HCT116 (cell line): ENCODE results near the gene CHRNG. TPM values are rescaled to one million over a fixed set of nuclear protein-coding genes. Genes with fewer than 3 reads are reported as not detected.
A peak's percentile ranks its signal among the peaks of the same experiment; 100 is the strongest.

ENCODE experiments used
- ATAC-seq: fragments of 200-7000 bp; cut with Tn5 transposase; 2 replicates; pipeline ENCODE4 v1.9.1; 2020; ENCODE audit warnings: mild to moderate bottlenecking, moderate library complexity
- BruUV-seq: library from RNA; stranded (reverse); fragments of 400-500 nt; replicated peaks from 2 replicates; lab custom pipeline; 2021; lab: Mats Ljungman, UMichigan
- CTCF ChIA-PET: fragments of 300-600 bp; sonication (Branson Sonifier 250); formaldehyde crosslinking; loops from one replicate; lab custom pipeline; 2021; ENCODE audit warnings: antibody characterized with exemption; lab: Charles Lee
- POLR2A ChIA-PET: fragments of 300-600, 350-600 bp; sonication (Branson Sonifier 250); formaldehyde crosslinking; loops from one replicate; lab custom pipeline; 2021; ENCODE audit warnings: antibody characterized with exemption; lab: Charles Lee
- RAD21 ChIA-PET, 2 experiments: fragments of 300-600 bp; sonication (Branson Sonifier 250); formaldehyde crosslinking; loops; one replicate each; lab custom pipeline; 2023; ENCODE audit warnings: low total read pairs in 2 of 2; ENCODE audit not compliant: uncharacterized antibody in 2 of 2, unreplicated experiment in 2 of 2, low non-redundant PET in 1 of 2; lab: Charles Lee
- DNase-seq: peaks from one replicate; pipeline ENCODE4 v3.0.0-alpha.2; 2010; ENCODE audit warnings: low read depth, low spot score
- H2AFZ ChIP-seq: fragments of 200-600 bp; shearing (Covaris generic), sonication (generic); 2 replicates; pipeline ENCODE4 v1.6.1; 2017; ENCODE audit warnings: low read depth, mixed run types, mixed read lengths, antibody characterized with exemption, low read length; ENCODE audit not compliant: poor library complexity, severe bottlenecking
- H3K27ac ChIP-seq: 2 replicates; pipeline ENCODE4 v1.5.1; 2012; ENCODE audit warnings: low read depth, low read length
- H3K27me3 ChIP-seq: fragments of 200-600 bp; sonication (generic); 2 replicates; pipeline ENCODE4 v1.6.1; 2016; ENCODE audit warnings: mixed run types, low read length, mixed read lengths; ENCODE audit not compliant: insufficient read depth
- H3K36me3 ChIP-seq, 2 experiments: fragments of 200-500 bp in 1 of 2; fragments of 200-600 bp in 1 of 2; sonication (Bioruptor generic) in 1 of 2; sonication (generic) in 1 of 2; 2 replicates each; pipeline versions ENCODE4 v1.5.1 to v1.6.1; 2014 to 2016; ENCODE audit warnings: low read length in 2 of 2, inconsistent platforms in 1 of 2, mixed read lengths in 1 of 2, mixed run types in 1 of 2; ENCODE audit not compliant: insufficient read depth in 2 of 2, control insufficient read depth in 1 of 2
- H3K4me1 ChIP-seq, 2 experiments: fragments of 200-600 bp in 1 of 2; sonication (generic) in 1 of 2; 2 replicates each; pipeline versions ENCODE4 v1.5.1 to v1.6.1; 2012 to 2017; ENCODE audit warnings: low read length in 2 of 2, inconsistent platforms in 1 of 2, mild to moderate bottlenecking in 1 of 2, mixed read lengths in 1 of 2, mixed run types in 1 of 2, moderate library complexity in 1 of 2; ENCODE audit not compliant: insufficient read depth in 2 of 2, control insufficient read depth in 1 of 2
- H3K4me2 ChIP-seq: fragments of 200-600 bp; sonication (generic); 2 replicates; pipeline ENCODE4 v1.6.1; 2017; ENCODE audit warnings: mixed run types, low read length, mixed read lengths
- H3K4me3 ChIP-seq, 2 experiments: fragments of 200-600 bp in 1 of 2; sonication (generic) in 1 of 2; replicated peaks in 1 of 2; 2 replicates each; pipeline ENCODE4 v1.5.1; 2011 to 2016; ENCODE audit warnings: low read length in 2 of 2, control low read depth in 1 of 2, low read depth in 1 of 2, mild to moderate bottlenecking in 1 of 2, mixed read lengths in 1 of 2, mixed run types in 1 of 2
- H3K79me2 ChIP-seq: fragments of 200-600 bp; sonication (generic); 2 replicates; pipeline ENCODE4 v1.6.1; 2017; ENCODE audit warnings: mild to moderate bottlenecking, mixed run types, low read length, moderate library complexity, mixed read lengths; ENCODE audit not compliant: insufficient read depth
- H3K9ac ChIP-seq: fragments of 200-600 bp; sonication (generic); 2 replicates; pipeline ENCODE4 v1.6.1; 2016; ENCODE audit warnings: low read length, mixed read lengths
- H3K9me2 ChIP-seq: fragments of 200-600 bp; sonication (generic), shearing (Covaris generic); 2 replicates; pipeline ENCODE4 v1.6.1; 2017; ENCODE audit warnings: mixed run types, mild to moderate bottlenecking, moderate library complexity; ENCODE audit not compliant: insufficient read depth
- H3K9me3 ChIP-seq, 2 experiments: fragments of 200-500 bp in 1 of 2; fragments of 200-600 bp in 1 of 2; sonication (Bioruptor generic) in 1 of 2; sonication (generic) in 1 of 2; 2 replicates each; pipeline ENCODE4 v1.6.1; 2014 to 2017; ENCODE audit warnings: low read length in 2 of 2, mixed read lengths in 2 of 2, inconsistent platforms in 1 of 2, low read depth in 1 of 2, mild to moderate bottlenecking in 1 of 2, mixed run types in 1 of 2, moderate library complexity in 1 of 2; ENCODE audit not compliant: control insufficient read depth in 1 of 2, insufficient read depth in 1 of 2
- H4K20me1 ChIP-seq: fragments of 200-600 bp; sonication (generic), shearing (Covaris generic); 2 replicates; pipeline ENCODE4 v1.6.1; 2017; ENCODE audit warnings: mixed run types, mild to moderate bottlenecking, moderate library complexity; ENCODE audit not compliant: insufficient read depth
- CBX3 ChIP-seq: IDR thresholded peaks from 2 replicates; pipeline ENCODE4 v1.6.1; 2012; ENCODE audit warnings: low read depth
- CEBPB ChIP-seq: IDR thresholded peaks from 2 replicates; pipeline ENCODE4 v1.6.1; 2012; ENCODE audit warnings: low read depth
- ELF1 ChIP-seq: IDR thresholded peaks from 2 replicates; pipeline ENCODE4 v1.6.1; 2012; ENCODE audit warnings: low read depth, borderline replicate concordance
- EZH2 ChIP-seq: fragments of 200-600 bp; sonication (generic); IDR thresholded peaks from 2 replicates; pipeline ENCODE4 v1.6.1; 2017; ENCODE audit warnings: antibody characterized with exemption, mixed run types
- EZH2phosphoT487 ChIP-seq: fragments of 200-600 bp; IDR thresholded peaks from 2 replicates; pipeline ENCODE4 v1.6.1; 2018; ENCODE audit warnings: antibody characterized with exemption, borderline replicate concordance
- FOSL1 ChIP-seq: IDR thresholded peaks from 2 replicates; pipeline ENCODE4 v1.6.1; 2012; ENCODE audit warnings: low read depth
- JUND ChIP-seq: IDR thresholded peaks from 2 replicates; pipeline ENCODE4 v1.6.1; 2012
- POLR2A ChIP-seq: IDR thresholded peaks from 2 replicates; pipeline ENCODE4 v1.7.0; 2011; ENCODE audit warnings: borderline replicate concordance; ENCODE audit not compliant: insufficient read depth, insufficient read length; ENCODE audit errors: extremely low read depth
- POLR2AphosphoS5 ChIP-seq: IDR thresholded peaks from 2 replicates; pipeline ENCODE4 v1.6.1; 2011; ENCODE audit warnings: mild to moderate bottlenecking, low read depth, low read length, moderate library complexity
- RAD21 ChIP-seq: IDR thresholded peaks from 2 replicates; pipeline ENCODE4 v1.6.1; 2012; ENCODE audit warnings: low read depth, mild to moderate bottlenecking
- SIN3A ChIP-seq: IDR thresholded peaks from 2 replicates; pipeline ENCODE4 v1.6.1; 2012; ENCODE audit warnings: low read depth
- SP1 ChIP-seq: IDR thresholded peaks from 2 replicates; pipeline ENCODE4 v1.6.1; 2012; ENCODE audit warnings: low read depth
- TCF7L2 ChIP-seq: IDR thresholded peaks from 2 replicates; pipeline ENCODE4 v1.7.0; 2011; ENCODE audit warnings: borderline replicate concordance, inconsistent platforms; ENCODE audit not compliant: insufficient read depth, insufficient read length; ENCODE audit errors: extremely low read depth
- YY1 ChIP-seq: IDR thresholded peaks from 2 replicates; pipeline ENCODE4 v1.6.1; 2011; ENCODE audit warnings: low read length, low read depth, moderate library complexity, mild to moderate bottlenecking; ENCODE audit not compliant: insufficient replicate concordance; ENCODE audit errors: extremely low read depth
- intact Hi-C: fragments of 100-400 bp; cut with micrococcal nuclease; formaldehyde crosslinking; loops from 2 replicates; pipeline ENCODE4 v1.10.0; 2022
- total RNA-seq: library from RNA; stranded (reverse); gene quantifications from one replicate; pipeline ENCODE4 v1.2.1, GENCODE V29; 2021; ENCODE audit not compliant: unreplicated experiment
- TF ChIP-seq, protein P1 (sequence below): IDR thresholded peaks from 2 replicates; pipeline ENCODE4 v1.6.1; 2012
- TF ChIP-seq, protein P2 (sequence below): IDR thresholded peaks from 2 replicates; pipeline ENCODE4 v1.6.1; 2012
- TF ChIP-seq, protein P3 (sequence below): IDR thresholded peaks from 2 replicates; pipeline ENCODE4 v1.6.1; 2012; ENCODE audit warnings: low read depth

The CHRNG gene
- total RNA-seq, 1 experiment from 2014 or later, result not detected

DNA sequence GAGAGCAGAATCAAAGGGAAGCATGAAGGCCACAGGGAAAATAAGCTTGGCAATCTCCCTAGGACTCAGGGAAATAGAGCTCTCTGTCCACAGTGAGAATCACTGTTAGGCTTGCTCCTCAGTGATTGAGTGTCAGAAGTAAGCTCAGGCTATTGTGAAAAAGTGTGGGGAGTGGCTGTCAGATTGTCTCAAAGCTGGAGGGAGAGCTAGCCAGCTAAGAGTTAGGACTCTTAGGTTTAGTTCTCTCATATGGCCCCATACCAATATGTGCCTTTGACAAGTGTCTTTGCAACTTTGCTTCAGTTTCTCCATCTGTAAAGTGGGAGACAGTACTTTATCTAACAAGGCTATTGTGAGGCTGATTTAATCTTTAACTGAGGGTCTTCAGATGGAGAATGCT, 28.2 kb downstream of the CHRNG start:
- Histone ChIP-seq H3K36me3 (peaks cover 18 to 47% of the 10 kb centered on the region in 2 experiments; a peak in 3 of 4 replicates), H3K79me2 (no peaks in the 10 kb centered on the region; the same call in 1 of the 2 replicates), H3K4me3 (peak overlapping the region in 1 of 2 experiments; percentile 37; a peak in 2 of 4 replicates), H3K9me3 (no peaks in the 10 kb centered on the region), H3K27ac (peak overlapping the region; percentile 52; the same call in 1 of the 2 replicates), H2AFZ (no peak overlapping the region), H3K9ac (peak overlapping the region; percentile 38), H3K27me3 (no peaks in the 10 kb centered on the region), H4K20me1 (no peaks in the 10 kb centered on the region), H3K4me2 (peak overlapping the region; percentile 65), H3K4me1 (peaks cover 15 to 23% of the 10 kb centered on the region in 2 experiments), H3K9me2 (no peaks in the 10 kb centered on the region)
- intact Hi-C loops, result no loop called here
- TF ChIP-seq SIN3A, result 0 out of 2 replicates have a peak, but pooled peaks have one; percentile 20
- TF ChIP-seq, protein P1, sequence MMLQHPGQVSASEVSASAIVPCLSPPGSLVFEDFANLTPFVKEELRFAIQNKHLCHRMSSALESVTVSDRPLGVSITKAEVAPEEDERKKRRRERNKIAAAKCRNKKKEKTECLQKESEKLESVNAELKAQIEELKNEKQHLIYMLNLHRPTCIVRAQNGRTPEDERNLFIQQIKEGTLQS, result no peak
- POLR2A ChIA-PET, result interaction anchor here (2.0 kb wide), 1 partner anchor 17 kb away, joined by 6 read pairs; the partner anchor contains the start of genes EIF4E2 and TIGD1
- no peak for DNase-seq
- peak; percentile 46 for ATAC-seq
- CTCF ChIA-PET, result no interaction called here
- BruUV-seq, result no TSS peak
- RAD21 ChIA-PET, result no interaction called here

DNA sequence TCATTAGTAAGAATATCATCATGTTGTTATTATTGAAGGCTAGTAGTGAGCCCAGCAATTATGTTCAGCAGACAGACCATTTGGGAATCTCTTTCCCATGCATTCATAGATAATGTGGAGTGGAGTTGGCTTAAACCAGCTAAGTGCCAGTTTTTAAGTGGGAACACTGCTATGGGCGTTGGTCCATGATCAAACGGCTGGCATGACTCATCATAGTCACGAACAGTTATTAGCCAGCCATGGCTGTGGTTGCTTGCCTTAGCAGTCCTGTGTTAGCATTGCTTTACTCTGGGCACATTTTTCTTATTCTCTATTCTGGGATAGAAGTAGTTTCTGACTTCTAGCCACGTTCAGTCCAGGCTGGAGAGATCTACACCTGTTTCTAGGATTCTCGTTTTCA, 28.7 kb downstream of the CHRNG start:
- Histone ChIP-seq H4K20me1 (no peaks in the 10 kb centered on the region), H3K27me3 (no peaks in the 10 kb centered on the region), H2AFZ (no peak overlapping the region), H3K27ac (peak overlapping the region; percentile 52; the same call in 1 of the 2 replicates), H3K36me3 (peaks cover 20 to 47% of the 10 kb centered on the region in 2 experiments; a peak in 3 of 4 replicates), H3K9me3 (no peaks in the 10 kb centered on the region), H3K4me2 (peak overlapping the region; percentile 65), H3K79me2 (no peaks in the 10 kb centered on the region), H3K4me1 (peaks cover 15 to 23% of the 10 kb centered on the region in 2 experiments), H3K9me2 (no peaks in the 10 kb centered on the region), H3K4me3 (peak overlapping the region in 1 of 2 experiments; percentile 37; a peak in 2 of 4 replicates), H3K9ac (peak overlapping the region; percentile 38)
- POLR2A ChIA-PET, result interaction anchor here (2.0 kb wide), 1 partner anchor 18 kb away, joined by 6 read pairs; the partner anchor contains the start of genes EIF4E2 and TIGD1
- peak; percentile 48 for DNase-seq
- BruUV-seq, result no TSS peak
- peak; percentile 92 for ATAC-seq
- intact Hi-C loops, result no loop called here
- RAD21 ChIA-PET, result no interaction called here
- CTCF ChIA-PET, result no interaction called here
- TF ChIP-seq TCF7L2, result peak; percentile 91
- no peak for TF ChIP-seq EZH2phosphoT487
- TF ChIP-seq YY1, result no peak
- peak; percentile 51 for TF ChIP-seq SP1
- TF ChIP-seq FOSL1, result peak; percentile 87
- TF ChIP-seq, protein P2, sequence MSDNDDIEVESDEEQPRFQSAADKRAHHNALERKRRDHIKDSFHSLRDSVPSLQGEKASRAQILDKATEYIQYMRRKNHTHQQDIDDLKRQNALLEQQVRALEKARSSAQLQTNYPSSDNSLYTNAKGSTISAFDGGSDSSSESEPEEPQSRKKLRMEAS, result no peak; the same call in 1 of the 2 replicates
- TF ChIP-seq SIN3A, result 0 out of 2 replicates have a peak, but pooled peaks have one; percentile 18
- TF ChIP-seq RAD21, result 0 out of 2 replicates have a peak, but pooled peaks have one; percentile 8
- no peak for TF ChIP-seq EZH2
- peak; percentile 71; the same call in 1 of the 2 replicates for TF ChIP-seq CBX3
- TF ChIP-seq POLR2A, result no peak
- peak; percentile 88 for TF ChIP-seq JUND
- no peak for TF ChIP-seq ELF1
- TF ChIP-seq CEBPB, result no peak
- TF ChIP-seq, protein P3, sequence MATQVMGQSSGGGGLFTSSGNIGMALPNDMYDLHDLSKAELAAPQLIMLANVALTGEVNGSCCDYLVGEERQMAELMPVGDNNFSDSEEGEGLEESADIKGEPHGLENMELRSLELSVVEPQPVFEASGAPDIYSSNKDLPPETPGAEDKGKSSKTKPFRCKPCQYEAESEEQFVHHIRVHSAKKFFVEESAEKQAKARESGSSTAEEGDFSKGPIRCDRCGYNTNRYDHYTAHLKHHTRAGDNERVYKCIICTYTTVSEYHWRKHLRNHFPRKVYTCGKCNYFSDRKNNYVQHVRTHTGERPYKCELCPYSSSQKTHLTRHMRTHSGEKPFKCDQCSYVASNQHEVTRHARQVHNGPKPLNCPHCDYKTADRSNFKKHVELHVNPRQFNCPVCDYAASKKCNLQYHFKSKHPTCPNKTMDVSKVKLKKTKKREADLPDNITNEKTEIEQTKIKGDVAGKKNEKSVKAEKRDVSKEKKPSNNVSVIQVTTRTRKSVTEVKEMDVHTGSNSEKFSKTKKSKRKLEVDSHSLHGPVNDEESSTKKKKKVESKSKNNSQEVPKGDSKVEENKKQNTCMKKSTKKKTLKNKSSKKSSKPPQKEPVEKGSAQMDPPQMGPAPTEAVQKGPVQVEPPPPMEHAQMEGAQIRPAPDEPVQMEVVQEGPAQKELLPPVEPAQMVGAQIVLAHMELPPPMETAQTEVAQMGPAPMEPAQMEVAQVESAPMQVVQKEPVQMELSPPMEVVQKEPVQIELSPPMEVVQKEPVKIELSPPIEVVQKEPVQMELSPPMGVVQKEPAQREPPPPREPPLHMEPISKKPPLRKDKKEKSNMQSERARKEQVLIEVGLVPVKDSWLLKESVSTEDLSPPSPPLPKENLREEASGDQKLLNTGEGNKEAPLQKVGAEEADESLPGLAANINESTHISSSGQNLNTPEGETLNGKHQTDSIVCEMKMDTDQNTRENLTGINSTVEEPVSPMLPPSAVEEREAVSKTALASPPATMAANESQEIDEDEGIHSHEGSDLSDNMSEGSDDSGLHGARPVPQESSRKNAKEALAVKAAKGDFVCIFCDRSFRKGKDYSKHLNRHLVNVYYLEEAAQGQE, result no peak
- TF ChIP-seq POLR2AphosphoS5, result peak; percentile 47; the same call in 1 of the 2 replicates
